Lower lobe of right lung (tissue), 2 donors: Measurements from ENCODE around the gene COL20A1. TPM values are rescaled to one million over a fixed set of nuclear protein-coding genes. Genes with fewer than 3 reads are reported as not detected.

Source experiments
- ATAC-seq, 2 donors: fragments of 200-7000 bp; cut with Tn5 transposase; one replicate each; pipeline ENCODE4 v1.9.1; 2020 to 2022; ENCODE audit warnings: mild to moderate bottlenecking in 2 of 2, moderate library complexity in 2 of 2
- DNase-seq: peaks from one replicate; pipeline ENCODE4 v3.0.0-alpha.2; 2020
- H3K27ac ChIP-seq: fragments of 200-600 bp; one replicate; pipeline ENCODE4 v1.8.0; 2022
- H3K27me3 ChIP-seq: fragments of 200-600 bp; one replicate; pipeline ENCODE4 v1.8.0; 2022; ENCODE audit warnings: low read depth
- H3K36me3 ChIP-seq: fragments of 200-600 bp; one replicate; pipeline ENCODE4 v1.8.0; 2022; ENCODE audit warnings: mild to moderate bottlenecking
- H3K4me1 ChIP-seq: fragments of 200-600 bp; one replicate; pipeline ENCODE4 v1.8.0; 2022
- H3K4me3 ChIP-seq: fragments of 200-600 bp; one replicate; pipeline ENCODE4 v1.8.0; 2022; ENCODE audit warnings: mild to moderate bottlenecking
- H3K9me3 ChIP-seq: fragments of 200-600 bp; one replicate; pipeline ENCODE4 v1.8.0; 2022
- intact Hi-C: fragments of 100-400 bp; cut with DNase I; formaldehyde crosslinking; loops from one replicate; pipeline ENCODE4 v1.11.0; 2022
- total RNA-seq: library from RNA; stranded (reverse); fragmentation: NEBNext Ultra II Directional; extraction: Animal tissue kit (Norgen Biotek cat#: 25700); gene quantifications from one replicate; pipeline ENCODE4 v1.2.1, GENCODE V29; 2021
- TF ChIP-seq, protein P1 (sequence below): fragments of 200-600 bp; IDR thresholded peaks from one replicate; pipeline ENCODE4 v1.8.0; 2022; ENCODE audit warnings: antibody characterized with exemption, mild to moderate bottlenecking
- donor health status: DM: no; HTN: yes; CAD: no; lungs with severe emphysema.

COL20A1 gene
- total RNA-seq, 1 donor from 2014 or later = not detected

GRCh38 chr20:63347081-63347741, 54.2 kb downstream of the COL20A1 start:
- Histone ChIP-seq H3K27ac (no peak overlapping the region), H3K4me1 (peaks cover 6% of the 10 kb centered on the region), H3K36me3 (no peaks in the 10 kb centered on the region), H3K27me3 (peaks cover 38% of the 10 kb centered on the region), H3K4me3 (no peak overlapping the region), H3K9me3 (no peaks in the 10 kb centered on the region)
- ATAC-seq (no peak), DNase-seq (no peak)
- intact Hi-C loops = no loop called here
- TF ChIP-seq, protein P1, sequence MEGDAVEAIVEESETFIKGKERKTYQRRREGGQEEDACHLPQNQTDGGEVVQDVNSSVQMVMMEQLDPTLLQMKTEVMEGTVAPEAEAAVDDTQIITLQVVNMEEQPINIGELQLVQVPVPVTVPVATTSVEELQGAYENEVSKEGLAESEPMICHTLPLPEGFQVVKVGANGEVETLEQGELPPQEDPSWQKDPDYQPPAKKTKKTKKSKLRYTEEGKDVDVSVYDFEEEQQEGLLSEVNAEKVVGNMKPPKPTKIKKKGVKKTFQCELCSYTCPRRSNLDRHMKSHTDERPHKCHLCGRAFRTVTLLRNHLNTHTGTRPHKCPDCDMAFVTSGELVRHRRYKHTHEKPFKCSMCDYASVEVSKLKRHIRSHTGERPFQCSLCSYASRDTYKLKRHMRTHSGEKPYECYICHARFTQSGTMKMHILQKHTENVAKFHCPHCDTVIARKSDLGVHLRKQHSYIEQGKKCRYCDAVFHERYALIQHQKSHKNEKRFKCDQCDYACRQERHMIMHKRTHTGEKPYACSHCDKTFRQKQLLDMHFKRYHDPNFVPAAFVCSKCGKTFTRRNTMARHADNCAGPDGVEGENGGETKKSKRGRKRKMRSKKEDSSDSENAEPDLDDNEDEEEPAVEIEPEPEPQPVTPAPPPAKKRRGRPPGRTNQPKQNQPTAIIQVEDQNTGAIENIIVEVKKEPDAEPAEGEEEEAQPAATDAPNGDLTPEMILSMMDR = no peak

DNA sequence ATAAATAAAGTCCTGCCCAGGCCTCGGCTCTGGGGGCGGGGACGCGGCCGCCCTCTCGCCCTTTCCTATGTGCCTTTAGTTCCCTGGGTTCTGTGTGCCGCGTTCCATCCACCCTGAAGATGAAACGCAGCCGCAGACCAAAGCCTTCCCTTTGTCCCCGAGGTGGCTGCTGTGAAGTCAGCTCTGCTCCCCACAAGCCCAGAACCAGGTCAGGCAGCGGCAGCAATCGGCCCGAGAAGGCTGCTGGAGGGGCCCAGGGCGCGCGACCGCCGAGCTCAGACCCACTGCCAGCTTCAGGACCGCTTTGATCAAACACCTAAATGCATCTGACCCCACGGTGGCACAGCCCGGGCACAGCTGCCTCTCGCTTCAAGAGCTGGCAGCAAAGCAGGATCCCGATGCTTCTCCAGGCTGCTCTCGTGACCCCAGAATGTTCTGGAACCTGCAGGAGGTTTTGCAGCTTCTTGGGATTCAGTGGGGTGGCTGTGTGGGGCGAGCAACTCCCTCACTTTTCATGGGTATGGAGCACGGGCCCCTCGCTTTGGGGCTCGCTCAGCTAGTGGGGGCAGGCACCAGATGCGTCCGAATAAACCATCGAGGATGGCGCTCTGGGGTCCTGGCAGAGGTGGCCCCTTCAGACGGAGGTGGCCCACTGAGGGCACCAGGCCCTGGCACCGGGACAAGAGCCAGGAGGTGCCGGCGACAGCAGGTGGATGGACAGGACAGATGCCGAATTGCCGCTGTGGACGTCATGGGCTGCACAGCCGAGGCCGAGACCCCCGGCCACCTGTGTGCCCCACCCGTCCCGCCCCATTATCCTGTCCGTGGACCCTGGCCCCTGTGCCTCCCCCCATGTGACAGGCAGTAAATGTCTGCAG, 55.2 kb downstream of the COL20A1 start:
- DNase-seq (no peak), ATAC-seq (no peak)
- peaks cover 6% of the 10 kb centered on the region for H3K4me1 ChIP-seq
- no peaks in the 10 kb centered on the region for H3K36me3 ChIP-seq
- intact Hi-C loops = no loop called here
- H3K27ac ChIP-seq = no peak overlapping the region
- H3K4me3 ChIP-seq = no peak overlapping the region
- H3K27me3 ChIP-seq = peaks cover 44% of the 10 kb centered on the region
- no peaks in the 10 kb centered on the region for H3K9me3 ChIP-seq
- TF ChIP-seq, protein P1 = no peak

GRCh38 chr20:63348828-63349515, 56.0 kb downstream of the COL20A1 start:
- Histone ChIP-seq H3K4me1 (peaks cover 6% of the 10 kb centered on the region), H3K27ac (no peak overlapping the region), H3K9me3 (no peaks in the 10 kb centered on the region), H3K36me3 (no peaks in the 10 kb centered on the region), H3K27me3 (peaks cover 44% of the 10 kb centered on the region), H3K4me3 (no peak overlapping the region)
- TF ChIP-seq, protein P1 = no peak
- ATAC-seq (no peak), DNase-seq (no peak)
- intact Hi-C loops = no loop called here

- Histone ChIP-seq H3K36me3 (no peaks in the 10 kb centered on the region), H3K4me3 (no peak overlapping the region), H3K27ac (no peak overlapping the region), H3K27me3 (peaks cover 39% of the 10 kb centered on the region), H3K4me1 (peaks cover 6% of the 10 kb centered on the region), H3K9me3 (no peaks in the 10 kb centered on the region)
- ATAC-seq (no peak), DNase-seq (no peak)
- intact Hi-C loops = no loop called here
- TF ChIP-seq, protein P1 = no peak
Observed at GRCh38 chr20:63349516-63349895, 56.5 kb downstream of the COL20A1 start.

DNA sequence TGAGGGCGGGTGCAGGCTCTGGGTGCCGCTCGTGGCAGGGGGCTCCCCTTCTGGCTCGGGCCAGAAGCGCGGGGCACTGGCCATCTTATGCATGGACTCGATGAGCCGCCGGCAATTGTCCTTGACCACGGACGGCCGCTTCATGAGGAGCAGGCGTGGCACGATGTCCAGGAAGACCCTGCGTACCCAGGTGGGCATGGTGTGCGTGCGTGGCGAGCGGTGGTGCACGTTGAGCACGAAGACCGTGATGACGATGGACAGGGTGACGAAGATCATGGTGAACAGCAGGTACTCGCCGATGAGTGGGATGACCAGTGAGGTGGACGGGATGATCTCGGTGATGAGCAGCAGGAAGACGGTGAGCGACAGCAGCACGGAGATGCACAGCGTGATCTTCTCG, 57.2 kb downstream of the COL20A1 start:
- intact Hi-C loops = no loop called here

More for the DNA sequence above, 57.2 kb downstream of the COL20A1 start:
- H3K4me1 ChIP-seq = peaks cover 6% of the 10 kb centered on the region
- peaks cover 39% of the 10 kb centered on the region for H3K27me3 ChIP-seq
- TF ChIP-seq, protein P1 = no peak
- no peak overlapping the region for H3K27ac ChIP-seq
- H3K9me3 ChIP-seq = no peaks in the 10 kb centered on the region
- H3K36me3 ChIP-seq = no peaks in the 10 kb centered on the region
- ATAC-seq (no peak), DNase-seq (no peak)
- H3K4me3 ChIP-seq = no peak overlapping the region
